IMR-90 (cell line): Measurements from ENCODE around the gene HCFC1. TPM values are rescaled to one million over a fixed set of nuclear protein-coding genes. Genes with fewer than 3 reads are reported as not detected.

ENCODE experiments used
- ATAC-seq: fragments of 200-7000 bp; cut with Tn5 transposase; 2 replicates; pipeline ENCODE4 v1.9.1; 2020; ENCODE audit warnings: low read depth, mild to moderate bottlenecking, moderate library complexity
- BruUV-seq: library from RNA; stranded (reverse); fragments of 400-500 nt; replicated peaks from 2 replicates; lab custom pipeline; 2021; lab: Mats Ljungman, UMichigan
- CTCF ChIA-PET: fragments of 300-600 bp; formaldehyde crosslinking; extraction: SDS; loops from one replicate; lab custom pipeline; 2021; ENCODE audit warnings: antibody characterized with exemption; lab: Yijun Ruan, JAX
- POLR2A ChIA-PET: fragments of 300-600 bp; sonication (Branson Sonifier 250); formaldehyde crosslinking; loops from one replicate; lab custom pipeline; 2022; ENCODE audit warnings: antibody characterized with exemption; ENCODE audit not compliant: unreplicated experiment; lab: Charles Lee
- DNase-seq: peaks from one replicate; pipeline ENCODE4 v3.0.0; 2013
- H2AFZ ChIP-seq: replicated peaks from 2 replicates; pipeline ENCODE3; 2013; ENCODE audit warnings: low read length, mild to moderate bottlenecking; ENCODE audit not compliant: poor library complexity
- H2AK5ac ChIP-seq: 2 replicates; pipeline ENCODE4 v1.6.1; 2013; ENCODE audit warnings: low read depth, low read length, inconsistent platforms
- H2AK9ac ChIP-seq: replicated peaks from 2 replicates; pipeline ENCODE3; 2013; ENCODE audit warnings: mild to moderate bottlenecking, low read depth, low read length, moderate library complexity; ENCODE audit not compliant: poor library complexity
- H2BK120ac ChIP-seq: 2 replicates; pipeline ENCODE4 v1.6.1; 2013; ENCODE audit warnings: low read depth, low read length, inconsistent platforms
- H2BK15ac ChIP-seq: 3 replicates; pipeline ENCODE4 v1.6.1; 2013; ENCODE audit warnings: low read depth, low read length, inconsistent platforms
- H2BK20ac ChIP-seq: 2 replicates; pipeline ENCODE4 v1.6.1; 2013; ENCODE audit warnings: low read depth, mild to moderate bottlenecking, inconsistent platforms, low read length, moderate library complexity
- H2BK5ac ChIP-seq: 2 replicates; pipeline ENCODE4 v1.6.1; 2013; ENCODE audit warnings: mild to moderate bottlenecking, low read depth, low read length, inconsistent platforms; ENCODE audit not compliant: poor library complexity, severe bottlenecking
- H3K14ac ChIP-seq: replicated peaks from 2 replicates; pipeline ENCODE4 v1.6.1; 2013; ENCODE audit warnings: low read depth, low read length, inconsistent platforms
- H3K18ac ChIP-seq: 2 replicates; pipeline ENCODE4 v1.6.1; 2013; ENCODE audit warnings: low read depth, low read length, control low read depth
- H3K23ac ChIP-seq: 2 replicates; pipeline ENCODE4 v1.6.1; 2013; ENCODE audit warnings: low read depth, low read length, inconsistent platforms
- H3K27ac ChIP-seq: 2 replicates; pipeline ENCODE4 v1.5.1; 2013; ENCODE audit warnings: mild to moderate bottlenecking, control low read depth, low read length; ENCODE audit not compliant: insufficient read depth
- H3K27me3 ChIP-seq: 2 replicates; pipeline ENCODE4 v1.6.1; 2013; ENCODE audit warnings: low read length; ENCODE audit not compliant: control insufficient read depth, insufficient read depth
- H3K36me3 ChIP-seq: 2 replicates; pipeline ENCODE4 v1.6.1; 2013; ENCODE audit warnings: low read length, mixed read lengths; ENCODE audit not compliant: control insufficient read depth, insufficient read depth
- H3K4ac ChIP-seq: 2 replicates; pipeline ENCODE4 v1.6.1; 2013; ENCODE audit warnings: low read depth, low read length, inconsistent platforms
- H3K4me1 ChIP-seq: 2 replicates; pipeline ENCODE4 v1.6.1; 2013; ENCODE audit warnings: low read length, mixed read lengths; ENCODE audit not compliant: control insufficient read depth, insufficient read depth
- H3K4me2 ChIP-seq: 2 replicates; pipeline ENCODE4 v1.6.1; 2013; ENCODE audit warnings: low read depth, mild to moderate bottlenecking, control low read depth, low read length, moderate library complexity
- H3K4me3 ChIP-seq: 2 replicates; pipeline ENCODE4 v1.5.1; 2013; ENCODE audit warnings: low read depth, mild to moderate bottlenecking, control low read depth, low read length, moderate library complexity; ENCODE audit not compliant: insufficient read depth
- H3K56ac ChIP-seq: 2 replicates; pipeline ENCODE4 v1.6.1; 2013; ENCODE audit warnings: low read length, inconsistent platforms; ENCODE audit not compliant: insufficient read depth; ENCODE audit errors: extremely low read depth
- H3K79me1 ChIP-seq, 2 experiments: 2 replicates each; pipeline ENCODE4 v1.6.1; 2013; ENCODE audit warnings: low read length in 2 of 2, inconsistent platforms in 1 of 2, low read depth in 1 of 2
- H3K9ac ChIP-seq: 2 replicates; pipeline ENCODE4 v1.6.1; 2013; ENCODE audit warnings: low read depth, low read length, control low read depth
- H3K9me1 ChIP-seq: 2 replicates; pipeline ENCODE4 v1.6.1; 2013; ENCODE audit warnings: low read length, inconsistent platforms; ENCODE audit not compliant: insufficient read depth
- H3K9me3 ChIP-seq: 2 replicates; pipeline ENCODE4 v1.6.1; 2013; ENCODE audit warnings: low read length; ENCODE audit not compliant: control insufficient read depth, insufficient read depth
- H4K20me1 ChIP-seq: 2 replicates; pipeline ENCODE4 v1.6.1; 2013; ENCODE audit warnings: low read length, inconsistent platforms; ENCODE audit not compliant: insufficient read depth
- H4K5ac ChIP-seq: 2 replicates; pipeline ENCODE4 v1.6.1; 2013; ENCODE audit warnings: mild to moderate bottlenecking, low read depth, low read length, control low read depth
- H4K8ac ChIP-seq, 2 experiments: 2 replicates each; pipeline ENCODE4 v1.6.1; 2013; ENCODE audit warnings: low read depth in 2 of 2, low read length in 2 of 2, control low read depth in 1 of 2, inconsistent platforms in 1 of 2
- H4K91ac ChIP-seq: 2 replicates; pipeline ENCODE4 v1.6.1; 2013; ENCODE audit warnings: low read depth, low read length, inconsistent platforms; ENCODE audit not compliant: insufficient read depth
- CEBPB ChIP-seq: IDR thresholded peaks from 2 replicates; pipeline ENCODE4 v1.6.1; 2012; ENCODE audit warnings: low read depth, low read length, improper control_type of control experiment
- CHD1 ChIP-seq: IDR thresholded peaks from 2 replicates; pipeline ENCODE4 v1.6.1; 2012; ENCODE audit warnings: low read depth, low read length, improper control_type of control experiment
- FOS ChIP-seq: fragments of 150-350 bp; IDR thresholded peaks from 2 replicates; pipeline ENCODE4 v1.6.1; 2016; ENCODE audit warnings: low read depth, low read length
- MAFK ChIP-seq: IDR thresholded peaks from 2 replicates; pipeline ENCODE4 v1.6.1; 2012; ENCODE audit warnings: low read depth, low read length, improper control_type of control experiment
- MAZ ChIP-seq: IDR thresholded peaks from 2 replicates; pipeline ENCODE4 v1.6.1; 2012; ENCODE audit warnings: low read depth, mild to moderate bottlenecking, low read length, improper control_type of control experiment, moderate library complexity, borderline replicate concordance
- NFE2L2 ChIP-seq: fragments of 150-350 bp; IDR thresholded peaks from 2 replicates; pipeline ENCODE4 v1.6.1; 2016; ENCODE audit warnings: low read depth, mild to moderate bottlenecking, low read length
- POLR2A ChIP-seq: IDR thresholded peaks from 2 replicates; pipeline ENCODE4 v1.6.1; 2012; ENCODE audit warnings: mild to moderate bottlenecking, low read depth, low read length
- RAD21 ChIP-seq: IDR thresholded peaks from 2 replicates; pipeline ENCODE4 v1.6.1; 2012; ENCODE audit warnings: low read length, improper control_type of control experiment
- RCOR1 ChIP-seq: IDR thresholded peaks from 2 replicates; pipeline ENCODE4 v1.6.1; 2012; ENCODE audit warnings: mild to moderate bottlenecking, low read length, improper control_type of control experiment; ENCODE audit not compliant: insufficient replicate concordance
- WGBS, 2 experiments: methylation state at CpG; one replicate each; pipeline versions ENCODE4 v1.1.5 to v1.1.7; 2013; ENCODE audit warnings: missing lambda C conversion rate in 2 of 2; ENCODE audit not compliant: insufficient read length in 1 of 2; ENCODE audit errors: extremely low coverage in 2 of 2; 5-methylcytosine and 5-hydroxymethylcytosine counted together
- dilution Hi-C: fragments of 300-500 bp; cut with HindIII; formaldehyde crosslinking; loops from one replicate; pipeline ENCODE4 v1.14.3; 2018; ENCODE audit warnings: low sequenced_read_pairs; ENCODE audit not compliant: unreplicated experiment
- in situ Hi-C: fragments of 300-500 bp; cut with MboI; formaldehyde crosslinking; loops from 3 replicates; pipeline ENCODE4 v1.14.3; 2019; ENCODE audit warnings: low sequenced_read_pairs, inconsistent platforms, mixed read lengths
- intact Hi-C: fragments of 100-400 bp; cut with micrococcal nuclease; formaldehyde crosslinking; loops from 2 replicates; pipeline ENCODE4 v1.10.0; 2022
- polyA plus RNA-seq, 3 experiments: library from polyadenylated mRNA; depleted of rRNA; stranded (reverse); fragments of >200 nt; gene quantifications; 2 replicates each; pipeline ENCODE4 v1.2.3, GENCODE V29; 2012; ENCODE audit warnings: low replicate concordance in 1 of 3
- total RNA-seq: library from RNA; depleted of rRNA; stranded (reverse); fragments of >200 nt; gene quantifications from 2 replicates; pipeline ENCODE4 v1.2.3, GENCODE V29; 2012
- TF ChIP-seq, protein P1 (sequence below): fragments of 150-350 bp; IDR thresholded peaks from 2 replicates; pipeline ENCODE4 v1.6.1; 2016; ENCODE audit warnings: low read depth, mild to moderate bottlenecking, low read length, moderate library complexity, borderline replicate concordance
- TF ChIP-seq, protein P2 (sequence below): conservative IDR thresholded peaks from 2 replicates; pipeline ENCODE4 v1.5.1; 2012; ENCODE audit warnings: mild to moderate bottlenecking, low read depth, low read length, improper control_type of control experiment

The HCFC1 gene
- total and polyA plus RNA-seq, 2 of the 4 experiments (the other 2 are of a cell fraction) = 3.2 to 17.6 TPM

- Histone ChIP-seq H4K20me1 (no peaks in the 10 kb centered on the region), H3K4me2 (no peak overlapping the region), H2AFZ (no peak overlapping the region), H4K91ac (no peak overlapping the region), H3K4me3 (no peak overlapping the region), H3K27ac (no peak overlapping the region), H3K9me3 (no peaks in the 10 kb centered on the region), H3K14ac (no peak overlapping the region), H3K9ac (no peak overlapping the region), H4K8ac (no peak overlapping the region), H2AK9ac (no peak overlapping the region), H3K18ac (no peak overlapping the region), H3K56ac (no peak overlapping the region), H2BK15ac (no peak overlapping the region), H3K9me1 (no peaks in the 10 kb centered on the region), H3K79me1 (peaks cover 0 to 6% of the 10 kb centered on the region in 2 experiments; a peak in 1 of 4 replicates), H3K27me3 (no peaks in the 10 kb centered on the region), H4K5ac (no peak overlapping the region), H3K4me1 (peaks cover 4% of the 10 kb centered on the region), H3K4ac (no peak overlapping the region), H3K36me3 (peaks cover 35% of the 10 kb centered on the region), H2AK5ac (no peak overlapping the region), H3K23ac (no peak overlapping the region), H2BK20ac (no peak overlapping the region), H2BK120ac (no peak overlapping the region), H2BK5ac (no peak overlapping the region)
- WGBS, 2 experiments = 63% methylated on average over 2 of the region's 30 CpGs; no CpG with 5 or more reads in 1 of the 2 experiments
- intact Hi-C loops (no loop called here), dilution Hi-C loops (no loop called here), in situ Hi-C loops (no loop called here)
- CTCF ChIA-PET = no interaction called here
- ATAC-seq = no peak
- POLR2A ChIA-PET = no interaction called here
- BruUV-seq = no TSS peak
- TF ChIP-seq MAZ (no peak), CHD1 (no peak), MAFK (no peak), NFE2L2 (no peak), RAD21 (no peak), RCOR1 (no peak), FOS (no peak), CEBPB (no peak), POLR2A (no peak)
- TF ChIP-seq, protein P1, sequence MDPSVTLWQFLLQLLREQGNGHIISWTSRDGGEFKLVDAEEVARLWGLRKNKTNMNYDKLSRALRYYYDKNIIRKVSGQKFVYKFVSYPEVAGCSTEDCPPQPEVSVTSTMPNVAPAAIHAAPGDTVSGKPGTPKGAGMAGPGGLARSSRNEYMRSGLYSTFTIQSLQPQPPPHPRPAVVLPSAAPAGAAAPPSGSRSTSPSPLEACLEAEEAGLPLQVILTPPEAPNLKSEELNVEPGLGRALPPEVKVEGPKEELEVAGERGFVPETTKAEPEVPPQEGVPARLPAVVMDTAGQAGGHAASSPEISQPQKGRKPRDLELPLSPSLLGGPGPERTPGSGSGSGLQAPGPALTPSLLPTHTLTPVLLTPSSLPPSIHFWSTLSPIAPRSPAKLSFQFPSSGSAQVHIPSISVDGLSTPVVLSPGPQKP = no peak
- TF ChIP-seq, protein P2, sequence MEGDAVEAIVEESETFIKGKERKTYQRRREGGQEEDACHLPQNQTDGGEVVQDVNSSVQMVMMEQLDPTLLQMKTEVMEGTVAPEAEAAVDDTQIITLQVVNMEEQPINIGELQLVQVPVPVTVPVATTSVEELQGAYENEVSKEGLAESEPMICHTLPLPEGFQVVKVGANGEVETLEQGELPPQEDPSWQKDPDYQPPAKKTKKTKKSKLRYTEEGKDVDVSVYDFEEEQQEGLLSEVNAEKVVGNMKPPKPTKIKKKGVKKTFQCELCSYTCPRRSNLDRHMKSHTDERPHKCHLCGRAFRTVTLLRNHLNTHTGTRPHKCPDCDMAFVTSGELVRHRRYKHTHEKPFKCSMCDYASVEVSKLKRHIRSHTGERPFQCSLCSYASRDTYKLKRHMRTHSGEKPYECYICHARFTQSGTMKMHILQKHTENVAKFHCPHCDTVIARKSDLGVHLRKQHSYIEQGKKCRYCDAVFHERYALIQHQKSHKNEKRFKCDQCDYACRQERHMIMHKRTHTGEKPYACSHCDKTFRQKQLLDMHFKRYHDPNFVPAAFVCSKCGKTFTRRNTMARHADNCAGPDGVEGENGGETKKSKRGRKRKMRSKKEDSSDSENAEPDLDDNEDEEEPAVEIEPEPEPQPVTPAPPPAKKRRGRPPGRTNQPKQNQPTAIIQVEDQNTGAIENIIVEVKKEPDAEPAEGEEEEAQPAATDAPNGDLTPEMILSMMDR = no peak
- DNase-seq = no peak
Observed at GRCh38 chrX:153948847-153949805, 22.5 kb downstream of the HCFC1 start.
